ENCODE results near the gene PHIP.

GRCh38 chr6:79030511-79030910 is 47.5 kb downstream of the PHIP start:
- TF ChIP-seq POLR2AphosphoS5 (IDR thresholded peaks at IDR 0.05) (no peak), CTCF (IDR thresholded peaks at IDR 0.05) (no peak), EP300 (IDR thresholded peaks at IDR 0.05) (no peak)

Measured in gastroesophageal sphincter (tissue), 3 donors.